Spinal cord (tissue), 10 donors: ENCODE measurements around the gene UVRAG. TPM values are rescaled to one million over a fixed set of nuclear protein-coding genes. Genes with fewer than 3 reads are reported as not detected.

Experiments
- DNase-seq, 6 donors: peaks; one replicate each; pipeline versions ENCODE4 v3.0.0 to v3.0.0-alpha.2; 2013 to 2015; ENCODE audit warnings: low spot score in 6 of 6, low read depth in 4 of 6
- H3K27ac ChIP-seq: one replicate; pipeline ENCODE4 v1.5.1; 2013; ENCODE audit warnings: low read depth, low read length, control low read depth
- H3K27me3 ChIP-seq: one replicate; pipeline ENCODE4 v1.6.1; 2013; ENCODE audit warnings: low read length; ENCODE audit not compliant: control insufficient read depth, insufficient read depth
- H3K36me3 ChIP-seq: one replicate; pipeline ENCODE4 v1.6.1; 2013; ENCODE audit warnings: low read length; ENCODE audit not compliant: control insufficient read depth, insufficient read depth
- H3K4me1 ChIP-seq: one replicate; pipeline ENCODE4 v1.6.1; 2013; ENCODE audit warnings: low read length; ENCODE audit not compliant: control insufficient read depth, insufficient read depth
- H3K4me3 ChIP-seq: one replicate; pipeline ENCODE4 v1.5.1; 2013; ENCODE audit warnings: low read depth, low read length, control low read depth
- H3K9me3 ChIP-seq: one replicate; pipeline ENCODE4 v1.6.1; 2013; ENCODE audit warnings: low read length; ENCODE audit not compliant: control insufficient read depth, insufficient read depth
- WGBS: methylation state at CpG from one replicate; pipeline ENCODE4 v1.1.5; 2013; ENCODE audit warnings: missing lambda C conversion rate; ENCODE audit not compliant: insufficient coverage; 5-methylcytosine and 5-hydroxymethylcytosine counted together
- polyA plus RNA-seq, 2 donors: library from polyadenylated mRNA; unstranded; fragments of 120-200 nt; gene quantifications; one replicate each; pipeline ENCODE4 v1.2.1, GENCODE V29; 2013; ENCODE audit not compliant: insufficient read length in 2 of 2
- total RNA-seq, 2 donors: library from RNA; depleted of rRNA in 1 of 2; stranded (reverse); fragments of 120-200 nt in 1 of 2; fragments of >200 nt in 1 of 2; gene quantifications; one replicate each; pipeline versions ENCODE4 v1.2.3 to v1.2.4, GENCODE V29; 2013 to 2014
- donor health status: healthy.

UVRAG gene
- total and polyA plus RNA-seq, 4 donors: 17.8 to 40.8 (median 22.3) TPM

DNA sequence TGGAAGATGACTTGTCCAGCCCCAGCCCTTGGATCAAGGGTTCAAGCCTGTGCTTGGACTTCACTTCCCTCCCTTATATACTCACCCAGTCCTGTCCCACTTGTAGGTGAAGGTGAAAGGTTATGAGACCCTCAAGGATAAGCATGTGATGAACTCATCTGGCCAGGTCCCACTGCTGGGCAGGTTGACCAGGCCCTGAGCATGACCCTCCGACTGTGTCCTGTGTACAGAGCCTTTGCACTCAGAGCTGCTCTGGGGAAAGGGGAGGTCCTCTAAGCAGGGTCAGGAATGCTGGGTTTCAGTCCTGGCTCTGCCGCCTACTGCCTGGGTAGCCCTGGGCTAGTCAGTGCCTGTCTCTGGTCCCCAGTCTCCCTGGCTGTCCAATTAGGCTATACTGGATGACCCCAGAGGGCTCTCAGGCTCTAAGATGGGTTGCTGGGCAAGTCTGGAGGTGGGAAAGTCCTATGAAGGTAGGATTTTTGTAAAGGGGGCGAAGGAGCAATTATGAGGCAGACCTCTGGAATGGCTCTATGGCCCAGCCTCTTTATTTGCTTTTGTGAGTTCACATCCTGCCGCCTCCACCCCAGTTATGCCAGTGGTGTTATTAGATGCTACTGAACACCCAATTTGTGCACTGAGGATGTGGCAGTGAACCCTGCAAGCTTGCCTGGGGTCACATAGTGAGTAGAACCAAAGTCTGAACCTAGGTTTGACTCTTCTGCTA lies 32.3 kb upstream of the UVRAG start:
- 96% methylated on average over 4 of the region's 4 CpGs for WGBS
- no peaks in the 10 kb centered on the region for H3K36me3 ChIP-seq
- H3K9me3 ChIP-seq: no peaks in the 10 kb centered on the region
- DNase-seq: no peak
- no peak overlapping the region for H3K27ac ChIP-seq
- H3K4me1 ChIP-seq: no peaks in the 10 kb centered on the region
- H3K4me3 ChIP-seq: no peak overlapping the region
- no peaks in the 10 kb centered on the region for H3K27me3 ChIP-seq

DNA sequence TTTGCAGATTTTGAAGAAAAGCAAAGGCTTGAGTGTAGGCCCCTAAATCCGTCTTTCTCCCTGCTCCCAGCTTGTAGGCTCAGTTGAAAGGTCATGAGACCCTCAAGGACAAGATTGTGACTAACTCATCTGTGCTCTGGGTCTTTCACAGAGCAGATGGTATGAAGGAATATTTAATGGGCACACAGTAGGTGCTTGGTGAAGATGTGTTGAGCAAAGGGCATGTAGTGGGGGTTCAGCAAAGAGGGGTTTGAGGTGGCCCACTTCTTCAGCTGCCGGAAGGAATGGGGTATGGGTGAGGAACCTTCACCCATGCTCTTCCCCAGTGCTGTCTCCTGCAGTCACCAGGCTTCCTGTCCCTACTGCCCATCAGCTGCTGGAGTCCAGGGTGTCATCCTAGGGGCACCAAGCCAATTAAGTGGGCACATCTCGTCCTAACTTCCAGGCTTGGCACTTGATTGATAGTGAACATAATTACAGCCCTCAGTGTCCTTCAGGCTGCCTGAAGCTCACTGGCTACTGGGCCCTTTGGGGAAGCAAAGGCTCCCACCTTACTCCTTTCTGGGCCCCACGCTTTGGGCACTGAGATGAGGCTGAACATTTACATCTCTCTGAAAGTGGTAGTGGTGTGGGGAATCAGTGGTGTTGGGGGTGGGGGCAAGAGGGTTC lies 31.5 kb upstream of the UVRAG start:
- no peaks in the 10 kb centered on the region for H3K27me3 ChIP-seq
- no peak for DNase-seq
- H3K4me1 ChIP-seq: no peaks in the 10 kb centered on the region
- no peaks in the 10 kb centered on the region for H3K9me3 ChIP-seq
- H3K4me3 ChIP-seq: no peak overlapping the region
- WGBS: 87% methylated on average over 3 of the region's 4 CpGs
- H3K27ac ChIP-seq: no peak overlapping the region
- H3K36me3 ChIP-seq: no peaks in the 10 kb centered on the region

DNA sequence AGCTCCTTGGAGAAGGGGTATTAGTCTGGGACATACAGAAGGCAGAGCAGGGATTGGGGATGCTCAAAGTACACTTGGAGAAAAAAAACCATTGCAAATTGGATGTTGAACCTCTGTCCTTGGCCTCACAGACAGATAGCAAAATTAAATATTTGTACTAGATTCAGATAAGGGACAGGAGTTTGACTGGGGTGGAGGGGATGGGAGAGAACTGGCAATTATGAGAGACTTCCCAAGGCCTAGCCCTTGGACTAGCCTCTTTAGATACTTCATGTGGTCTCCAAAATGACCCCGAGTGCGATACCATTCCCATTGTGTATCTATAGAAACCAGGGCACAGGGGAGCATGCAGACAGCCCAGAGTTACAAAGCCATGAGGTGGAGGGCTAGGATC lies 30.9 kb upstream of the UVRAG start:
- H3K27me3 ChIP-seq: no peaks in the 10 kb centered on the region
- WGBS: no CpG with 5 or more reads among the region's 2 CpGs
- no peak overlapping the region for H3K27ac ChIP-seq
- no peaks in the 10 kb centered on the region for H3K36me3 ChIP-seq
- H3K4me1 ChIP-seq: no peaks in the 10 kb centered on the region
- no peak for DNase-seq
- H3K4me3 ChIP-seq: no peak overlapping the region
- H3K9me3 ChIP-seq: no peaks in the 10 kb centered on the region

DNA sequence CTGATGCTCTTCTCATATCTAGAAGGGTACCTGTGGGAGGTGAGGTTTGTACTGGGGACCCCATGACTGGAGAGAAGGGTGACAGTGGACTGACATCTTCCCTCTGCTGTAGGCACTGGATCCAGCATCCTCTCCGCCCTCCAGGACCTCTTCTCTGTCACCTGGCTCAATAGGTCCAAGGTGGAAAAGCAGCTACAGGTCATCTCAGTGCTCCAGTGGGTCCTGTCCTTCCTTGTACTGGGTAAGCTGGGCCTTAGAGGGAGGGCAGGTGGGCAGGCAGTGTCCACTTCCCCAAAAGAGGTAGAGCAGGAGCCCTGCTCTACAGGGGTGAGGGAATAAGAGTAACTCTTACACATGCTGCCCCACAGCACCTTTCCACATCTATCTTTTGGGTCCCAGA lies 30.5 kb upstream of the UVRAG start:
- no peaks in the 10 kb centered on the region for H3K36me3 ChIP-seq
- no peak overlapping the region for H3K4me3 ChIP-seq
- WGBS: 100% methylated on average over 1 of the region's 1 CpG
- DNase-seq: no peak
- H3K27me3 ChIP-seq: no peaks in the 10 kb centered on the region
- H3K4me1 ChIP-seq: no peaks in the 10 kb centered on the region
- no peaks in the 10 kb centered on the region for H3K9me3 ChIP-seq
- H3K27ac ChIP-seq: no peak overlapping the region

DNA sequence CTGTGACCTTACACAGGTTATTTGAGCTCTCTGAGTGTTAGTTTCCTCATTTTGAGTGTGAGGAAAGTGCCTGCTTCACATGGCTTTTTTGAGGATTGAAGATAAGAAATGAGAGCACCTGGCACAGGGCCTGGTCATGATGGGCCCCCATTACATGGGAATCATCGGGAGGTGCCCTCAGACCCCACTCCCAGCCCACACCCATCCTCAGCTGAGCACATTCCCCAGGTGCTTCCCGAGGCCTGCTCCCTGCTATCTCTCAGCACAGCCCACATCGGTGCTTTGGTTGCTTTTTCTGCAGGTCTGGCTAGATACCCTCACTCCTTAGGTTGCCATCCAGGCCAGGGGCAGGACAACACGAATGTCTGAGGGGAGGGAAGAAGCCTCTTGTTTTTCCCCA lies 29.8 kb upstream of the UVRAG start:
- Histone ChIP-seq H3K27ac (no peak overlapping the region), H3K9me3 (no peaks in the 10 kb centered on the region), H3K27me3 (no peaks in the 10 kb centered on the region), H3K4me1 (no peaks in the 10 kb centered on the region), H3K36me3 (no peaks in the 10 kb centered on the region), H3K4me3 (no peak overlapping the region)
- 86% methylated on average over 2 of the region's 4 CpGs for WGBS
- DNase-seq: no peak

DNA sequence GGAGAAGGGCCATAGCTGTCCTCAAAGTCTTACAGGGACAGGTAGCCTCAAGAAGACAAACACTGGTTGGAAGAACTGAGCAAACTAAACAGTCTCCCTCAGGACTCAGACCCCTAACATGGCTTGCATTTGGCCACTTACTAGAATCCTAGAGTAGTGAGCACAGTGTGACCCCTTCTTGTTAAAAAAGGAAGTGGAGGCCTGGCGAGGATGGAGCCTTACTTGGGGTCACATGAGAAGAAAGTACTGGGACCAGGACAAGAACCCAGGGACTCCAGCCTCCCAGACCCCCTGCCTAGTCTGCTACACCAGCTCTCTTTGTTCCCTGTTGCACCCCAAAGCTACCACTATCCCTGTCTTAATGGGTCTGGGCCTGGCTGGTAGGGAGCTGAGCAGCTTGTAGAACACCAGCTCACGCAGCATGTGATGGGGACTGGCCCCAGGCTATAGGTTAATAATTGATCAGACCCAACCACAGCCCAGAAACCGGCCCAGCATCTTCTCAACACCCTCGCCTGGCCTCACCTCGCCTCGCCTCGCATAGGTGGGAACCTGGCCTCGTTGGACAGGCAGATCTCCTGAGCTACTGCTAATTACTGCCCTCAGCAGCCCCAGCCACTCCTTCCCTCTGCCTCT lies 28.8 kb upstream of the UVRAG start:
- no peaks in the 10 kb centered on the region for H3K27me3 ChIP-seq
- 87% methylated on average over 8 of the region's 8 CpGs for WGBS
- no peak overlapping the region for H3K27ac ChIP-seq
- DNase-seq: no peak
- no peaks in the 10 kb centered on the region for H3K36me3 ChIP-seq
- no peak overlapping the region for H3K4me3 ChIP-seq
- H3K9me3 ChIP-seq: no peaks in the 10 kb centered on the region
- no peaks in the 10 kb centered on the region for H3K4me1 ChIP-seq

DNA sequence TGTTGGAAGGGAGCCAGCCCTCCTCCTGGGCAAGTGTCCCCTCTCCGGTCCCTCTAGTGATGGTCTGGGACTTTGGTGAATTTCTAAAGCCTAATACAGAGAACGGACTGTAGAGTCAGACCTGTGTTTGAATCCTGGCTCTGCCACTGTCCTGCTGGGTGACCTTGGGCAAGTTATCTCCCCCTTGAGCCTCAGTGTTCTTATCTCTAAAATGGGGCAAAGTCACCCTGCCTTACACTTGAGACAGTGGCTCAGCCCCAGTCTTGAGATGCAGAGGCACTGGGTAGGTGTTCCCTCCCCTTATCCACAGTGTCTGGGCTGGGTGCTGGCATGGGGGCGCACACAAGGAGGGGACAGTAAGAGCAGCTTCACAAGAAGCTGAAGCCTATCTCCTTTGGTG lies 25.5 kb upstream of the UVRAG start:
- no peaks in the 10 kb centered on the region for H3K9me3 ChIP-seq
- no peaks in the 10 kb centered on the region for H3K36me3 ChIP-seq
- no peak for DNase-seq
- no peak overlapping the region for H3K4me3 ChIP-seq
- H3K4me1 ChIP-seq: peaks cover 12% of the 10 kb centered on the region
- no peak overlapping the region for H3K27ac ChIP-seq
- 100% methylated on average over 2 of the region's 3 CpGs for WGBS
- H3K27me3 ChIP-seq: no peaks in the 10 kb centered on the region

DNA sequence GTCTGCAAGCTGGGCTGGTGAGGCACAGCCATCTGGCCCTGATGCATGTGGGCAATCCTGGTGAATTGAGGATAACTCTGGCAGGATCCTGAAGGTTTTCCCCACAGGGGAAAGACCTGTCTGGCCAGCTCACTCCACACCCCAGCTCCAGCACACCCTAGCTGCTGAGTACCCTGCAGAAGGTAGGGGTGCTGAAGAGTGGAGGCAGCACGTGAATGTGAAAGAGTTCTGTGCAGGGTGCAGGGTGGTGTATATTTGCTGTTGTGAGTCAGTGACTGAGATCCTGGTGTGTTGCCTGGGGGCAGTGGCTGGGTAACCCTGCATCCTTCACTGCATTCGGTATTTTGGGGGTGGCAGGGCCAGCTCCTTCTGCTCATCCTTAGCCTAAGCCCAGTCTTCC lies 24.0 kb upstream of the UVRAG start:
- DNase-seq: no peak
- no CpG with 5 or more reads among the region's 2 CpGs for WGBS
- no peaks in the 10 kb centered on the region for H3K9me3 ChIP-seq
- H3K36me3 ChIP-seq: no peaks in the 10 kb centered on the region
- peaks cover 12% of the 10 kb centered on the region for H3K4me1 ChIP-seq
- no peak overlapping the region for H3K27ac ChIP-seq
- no peaks in the 10 kb centered on the region for H3K27me3 ChIP-seq
- H3K4me3 ChIP-seq: no peak overlapping the region

DNA sequence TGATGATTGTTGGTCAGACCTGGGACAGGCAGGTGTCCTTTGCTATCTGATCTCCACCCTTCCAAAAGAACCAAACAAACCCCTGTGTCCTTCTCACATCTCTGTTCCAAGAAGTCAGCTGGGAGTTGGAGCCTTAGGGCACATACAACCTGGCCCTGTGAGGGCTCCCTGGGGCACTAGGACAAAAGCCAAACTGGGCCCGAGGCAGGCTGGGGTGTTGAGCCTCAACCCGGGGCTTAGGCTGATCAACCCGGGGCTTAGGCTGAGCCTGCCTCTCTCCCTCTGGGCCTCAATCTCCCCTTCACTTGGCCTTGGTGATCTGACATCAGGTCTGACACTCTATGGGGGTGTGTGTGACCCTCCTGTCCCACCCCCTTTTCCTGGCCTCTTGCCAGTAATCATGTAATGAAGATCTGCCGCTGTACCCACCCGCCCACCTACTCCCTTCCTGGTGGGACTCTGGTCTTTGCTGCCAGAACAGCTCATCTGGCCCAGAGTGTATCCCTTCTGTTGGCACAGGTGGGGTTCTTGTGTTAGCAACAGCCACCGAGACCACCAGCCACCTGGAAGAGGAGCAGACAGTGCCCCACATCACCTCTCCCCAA lies 22.8 kb upstream of the UVRAG start:
- DNase-seq: no peak
- Histone ChIP-seq H3K4me3 (no peak overlapping the region), H3K9me3 (no peaks in the 10 kb centered on the region), H3K4me1 (peaks cover 12% of the 10 kb centered on the region), H3K36me3 (peaks cover 2% of the 10 kb centered on the region), H3K27me3 (no peaks in the 10 kb centered on the region), H3K27ac (no peak overlapping the region)
- WGBS: 81% methylated on average over 4 of the region's 6 CpGs
